Progenitor cell of endocrine pancreas (in vitro differentiated cells): ENCODE data around the gene HRG. TPM values are rescaled to one million over a fixed set of nuclear protein-coding genes. Genes with fewer than 3 reads are reported as not detected.

Source experiments
- DNase-seq: peaks from one replicate; pipeline ENCODE4 v3.0.0; 2021; ENCODE audit warnings: low spot score; ENCODE audit not compliant: unreplicated experiment
- H3K27ac Mint-ChIP-seq: 2 replicates; pipeline ENCODE4 v1.8.0; 2021; ENCODE audit warnings: mild to moderate bottlenecking, moderate library complexity, mixed read lengths
- H3K27me3 Mint-ChIP-seq: 2 replicates; pipeline ENCODE4 v1.8.0; 2021; ENCODE audit warnings: mixed read lengths
- H3K36me3 Mint-ChIP-seq: 2 replicates; pipeline ENCODE4 v1.8.0; 2022; ENCODE audit warnings: mixed read lengths; ENCODE audit not compliant: insufficient read depth
- H3K4me1 Mint-ChIP-seq: 2 replicates; pipeline ENCODE4 v1.8.0; 2021; ENCODE audit warnings: low read depth, mixed read lengths
- H3K4me3 Mint-ChIP-seq: 2 replicates; pipeline ENCODE4 v1.8.0; 2021; ENCODE audit warnings: low read depth, mild to moderate bottlenecking, moderate library complexity, mixed read lengths
- H3K9me3 Mint-ChIP-seq: 2 replicates; pipeline ENCODE4 v1.8.0; 2021; ENCODE audit warnings: low read depth, mixed read lengths
- CTCF ChIP-seq: fragments of 200-600 bp; sonication (generic); IDR thresholded peaks from one replicate; pipeline ENCODE4 v1.5.0; 2021; ENCODE audit warnings: antibody characterized with exemption, mild to moderate bottlenecking; ENCODE audit not compliant: unreplicated experiment
- long read RNA-seq: library from polyadenylated mRNA; unstranded; transcript quantifications from one replicate; pipeline ENCODE4 v2.0.0, GENCODE V29; 2020
- total RNA-seq: library from RNA; stranded (reverse); gene quantifications from 2 replicates; pipeline ENCODE4 v1.2.1, GENCODE V29; 2021

HRG gene, protein sequence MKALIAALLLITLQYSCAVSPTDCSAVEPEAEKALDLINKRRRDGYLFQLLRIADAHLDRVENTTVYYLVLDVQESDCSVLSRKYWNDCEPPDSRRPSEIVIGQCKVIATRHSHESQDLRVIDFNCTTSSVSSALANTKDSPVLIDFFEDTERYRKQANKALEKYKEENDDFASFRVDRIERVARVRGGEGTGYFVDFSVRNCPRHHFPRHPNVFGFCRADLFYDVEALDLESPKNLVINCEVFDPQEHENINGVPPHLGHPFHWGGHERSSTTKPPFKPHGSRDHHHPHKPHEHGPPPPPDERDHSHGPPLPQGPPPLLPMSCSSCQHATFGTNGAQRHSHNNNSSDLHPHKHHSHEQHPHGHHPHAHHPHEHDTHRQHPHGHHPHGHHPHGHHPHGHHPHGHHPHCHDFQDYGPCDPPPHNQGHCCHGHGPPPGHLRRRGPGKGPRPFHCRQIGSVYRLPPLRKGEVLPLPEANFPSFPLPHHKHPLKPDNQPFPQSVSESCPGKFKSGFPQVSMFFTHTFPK
- not detected in 2 replicates for total RNA-seq
- long read RNA-seq, result 0 reads

GRCh38 chr3:186665625-186666188 lies at the start of gene HRG:
Gene HRG, plus strand, starts transcription at chr3:186666014. Its CDS starts 18 bp downstream, at chr3:186666032.
- TF ChIP-seq CTCF, result no peak
- Mint-ChIP-seq H3K27me3 (peaks cover 22% of the 10 kb centered on the region), H3K4me1 (peaks cover 26% of the 10 kb centered on the region), H3K36me3 (no peaks in the 10 kb centered on the region), H3K27ac (peak within 1 kb of the TSS; percentile 42), H3K4me3 (no peak within 1 kb of the TSS), H3K9me3 (no peaks in the 10 kb centered on the region)
- no peak for DNase-seq

- no peak for TF ChIP-seq CTCF
- Mint-ChIP-seq H3K27ac (no peak overlapping the region), H3K36me3 (no peaks in the 10 kb centered on the region), H3K27me3 (peaks cover 60% of the 10 kb centered on the region), H3K9me3 (no peaks in the 10 kb centered on the region), H3K4me1 (peaks cover 5% of the 10 kb centered on the region), H3K4me3 (no peak overlapping the region)
- DNase-seq, result no peak
Observed at GRCh38 chr3:186616299-186616617, 49.6 kb upstream of the HRG start.

GRCh38 chr3:186617036-186617946 lies 48.5 kb upstream of the HRG start:
- Mint-ChIP-seq H3K27ac (no peak overlapping the region), H3K4me1 (peaks cover 2% of the 10 kb centered on the region), H3K9me3 (no peaks in the 10 kb centered on the region), H3K36me3 (no peaks in the 10 kb centered on the region), H3K27me3 (peaks cover 63% of the 10 kb centered on the region), H3K4me3 (peak overlapping the region; percentile 45)
- TF ChIP-seq CTCF, result peak; percentile 91
- peak; percentile 47 for DNase-seq

DNA sequence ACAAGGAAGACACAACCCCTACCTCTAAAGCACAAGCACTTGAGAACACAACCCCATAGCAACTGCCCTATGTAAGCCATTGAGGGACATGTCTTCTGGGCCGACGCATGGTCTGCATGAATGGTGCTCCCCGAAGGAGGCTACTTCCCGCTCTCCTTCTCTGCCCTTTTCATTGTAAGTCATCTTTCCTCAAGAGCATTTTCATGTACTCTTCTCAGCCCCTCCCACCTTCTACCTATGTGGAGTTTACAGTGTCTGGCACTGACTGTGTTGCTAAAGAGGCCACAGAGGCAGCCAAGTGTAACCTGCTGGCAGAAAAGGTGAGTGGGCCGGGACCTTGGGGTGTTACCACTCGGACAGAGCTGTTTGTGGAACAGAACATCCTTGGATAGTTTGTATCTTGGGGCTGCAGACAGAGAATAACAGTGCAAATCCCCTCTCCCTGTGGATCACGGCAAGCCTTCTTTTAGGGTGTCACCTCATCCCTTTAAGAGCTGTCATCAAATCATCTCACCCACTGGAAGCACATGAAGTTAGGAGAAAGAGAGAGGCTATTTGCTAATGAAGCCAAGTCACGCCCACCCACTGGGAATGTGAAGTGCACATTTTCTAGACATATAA lies 47.4 kb upstream of the HRG start:
- no peak overlapping the region for H3K27ac Mint-ChIP-seq
- H3K27me3 Mint-ChIP-seq, result peaks cover 62% of the 10 kb centered on the region
- peaks cover 2% of the 10 kb centered on the region for H3K4me1 Mint-ChIP-seq
- H3K36me3 Mint-ChIP-seq, result no peaks in the 10 kb centered on the region
- DNase-seq, result no peak
- no peaks in the 10 kb centered on the region for H3K9me3 Mint-ChIP-seq
- no peak overlapping the region for H3K4me3 Mint-ChIP-seq
- no peak for TF ChIP-seq CTCF
